Activated CD8-positive, alpha-beta memory T cell treated with anti-CD3 and anti-CD28 coated beads, Interleukin-2, amount 50 U/mL, for 4 hours (primary cell): ENCODE data around the gene SRXN1.

ENCODE experiments used
- DNase-seq: peaks from one replicate; pipeline ENCODE4 v3.0.0-alpha.2; 2020

The SRXN1 gene

GRCh38 chr20:602111-602970 lies 50.7 kb downstream of the SRXN1 start:
- DNase-seq: no peak

GRCh38 chr20:600736-601135 lies 52.3 kb downstream of the SRXN1 start:
- no peak for DNase-seq

- no peak for DNase-seq
Observed at GRCh38 chr20:600141-600540, 52.9 kb downstream of the SRXN1 start.

GRCh38 chr20:598133-598850 lies 54.7 kb downstream of the SRXN1 start:
- no peak for DNase-seq

- DNase-seq: no peak
Observed at GRCh38 chr20:597560-597959, 55.4 kb downstream of the SRXN1 start.
